Measurements from ENCODE around the gene EDN3.
A peak's percentile ranks its signal among the peaks of the same experiment; 100 is the strongest.

The EDN3 gene

GRCh38 chr20:59276938-59277337, 23.5 kb upstream of the EDN3 start:
- no peaks in the 10 kb centered on the region for H3K4me1 ChIP-seq (ENCODE audit: control insufficient read depth, insufficient read depth, low read length)
- no peak overlapping the region for H3K9ac ChIP-seq (ENCODE audit: low read depth, low read length)
- no peaks in the 10 kb centered on the region for H3K36me3 ChIP-seq (ENCODE audit: control insufficient read depth, insufficient read depth, low read length)
- no peak overlapping the region for H3K4me3 ChIP-seq (ENCODE audit: low read depth, low read length)
- no peaks in the 10 kb centered on the region for H3K9me3 ChIP-seq (ENCODE audit: control insufficient read depth, insufficient read depth, low read length)
- no peaks in the 10 kb centered on the region for H3K27me3 ChIP-seq (ENCODE audit: control insufficient read depth, insufficient read depth, low read length)

GRCh38 chr20:59284470-59284869, 15.9 kb upstream of the EDN3 start:
- H3K27me3 ChIP-seq (ENCODE audit: control insufficient read depth, insufficient read depth, low read length), result peaks cover 2% of the 10 kb centered on the region
- no peaks in the 10 kb centered on the region for H3K4me1 ChIP-seq (ENCODE audit: control insufficient read depth, insufficient read depth, low read length)
- no peaks in the 10 kb centered on the region for H3K9me3 ChIP-seq (ENCODE audit: control insufficient read depth, insufficient read depth, low read length)
- H3K4me3 ChIP-seq (ENCODE audit: low read depth, low read length), result no peak overlapping the region
- no peak overlapping the region for H3K9ac ChIP-seq (ENCODE audit: low read depth, low read length)
- no peaks in the 10 kb centered on the region for H3K36me3 ChIP-seq (ENCODE audit: control insufficient read depth, insufficient read depth, low read length)

- peaks cover 2% of the 10 kb centered on the region for H3K27me3 ChIP-seq (ENCODE audit: control insufficient read depth, insufficient read depth, low read length)
- H3K4me1 ChIP-seq (ENCODE audit: control insufficient read depth, insufficient read depth, low read length), result no peaks in the 10 kb centered on the region
- no peaks in the 10 kb centered on the region for H3K9me3 ChIP-seq (ENCODE audit: control insufficient read depth, insufficient read depth, low read length)
- no peak overlapping the region for H3K9ac ChIP-seq (ENCODE audit: low read depth, low read length)
- no peak overlapping the region for H3K4me3 ChIP-seq (ENCODE audit: low read depth, low read length)
- H3K36me3 ChIP-seq (ENCODE audit: control insufficient read depth, insufficient read depth, low read length), result no peaks in the 10 kb centered on the region
Observed at GRCh38 chr20:59289994-59290393, 10.4 kb upstream of the EDN3 start.

GRCh38 chr20:59291740-59292383, 8.5 kb upstream of the EDN3 start:
- H3K36me3 ChIP-seq (ENCODE audit: control insufficient read depth, insufficient read depth, low read length), result no peaks in the 10 kb centered on the region
- H3K27me3 ChIP-seq (ENCODE audit: control insufficient read depth, insufficient read depth, low read length), result peaks cover 5% of the 10 kb centered on the region
- H3K9ac ChIP-seq (ENCODE audit: low read depth, low read length), result no peak overlapping the region
- no peaks in the 10 kb centered on the region for H3K4me1 ChIP-seq (ENCODE audit: control insufficient read depth, insufficient read depth, low read length)
- H3K4me3 ChIP-seq (ENCODE audit: low read depth, low read length), result no peak overlapping the region
- H3K9me3 ChIP-seq (ENCODE audit: control insufficient read depth, insufficient read depth, low read length), result no peaks in the 10 kb centered on the region

- no peaks in the 10 kb centered on the region for H3K4me1 ChIP-seq (ENCODE audit: control insufficient read depth, insufficient read depth, low read length)
- H3K27me3 ChIP-seq (ENCODE audit: control insufficient read depth, insufficient read depth, low read length), result peaks cover 27% of the 10 kb centered on the region
- no peaks in the 10 kb centered on the region for H3K36me3 ChIP-seq (ENCODE audit: control insufficient read depth, insufficient read depth, low read length)
- H3K9ac ChIP-seq (ENCODE audit: low read depth, low read length), result no peak overlapping the region
- no peaks in the 10 kb centered on the region for H3K9me3 ChIP-seq (ENCODE audit: control insufficient read depth, insufficient read depth, low read length)
- H3K4me3 ChIP-seq (ENCODE audit: low read depth, low read length), result no peak overlapping the region
Observed at GRCh38 chr20:59295531-59295930, 4.9 kb upstream of the EDN3 start.

GRCh38 chr20:59297686-59298085, 2.7 kb upstream of the EDN3 start:
- Histone ChIP-seq H3K9ac (ENCODE audit: low read depth, low read length) (no peak overlapping the region), H3K4me3 (ENCODE audit: low read depth, low read length) (no peak overlapping the region), H3K27me3 (ENCODE audit: control insufficient read depth, insufficient read depth, low read length) (peaks cover 48% of the 10 kb centered on the region), H3K4me1 (ENCODE audit: control insufficient read depth, insufficient read depth, low read length) (no peaks in the 10 kb centered on the region), H3K36me3 (ENCODE audit: control insufficient read depth, insufficient read depth, low read length) (no peaks in the 10 kb centered on the region), H3K9me3 (ENCODE audit: control insufficient read depth, insufficient read depth, low read length) (no peaks in the 10 kb centered on the region)

- Histone ChIP-seq H3K9me3 (ENCODE audit: control insufficient read depth, insufficient read depth, low read length) (no peaks in the 10 kb centered on the region), H3K9ac (ENCODE audit: low read depth, low read length) (no peak overlapping the region), H3K4me1 (ENCODE audit: control insufficient read depth, insufficient read depth, low read length) (no peaks in the 10 kb centered on the region), H3K4me3 (ENCODE audit: low read depth, low read length) (peak overlapping the region; percentile 33), H3K27me3 (ENCODE audit: control insufficient read depth, insufficient read depth, low read length) (peaks cover 63% of the 10 kb centered on the region), H3K36me3 (ENCODE audit: control insufficient read depth, insufficient read depth, low read length) (no peaks in the 10 kb centered on the region)
Observed at GRCh38 chr20:59299945-59300332, 472 bp upstream of the EDN3 start.

- no peak overlapping the region for H3K4me3 ChIP-seq (ENCODE audit: low read depth, low read length)
- H3K9me3 ChIP-seq (ENCODE audit: control insufficient read depth, insufficient read depth, low read length), result no peaks in the 10 kb centered on the region
- H3K27me3 ChIP-seq (ENCODE audit: control insufficient read depth, insufficient read depth, low read length), result peaks cover 61% of the 10 kb centered on the region
- no peaks in the 10 kb centered on the region for H3K4me1 ChIP-seq (ENCODE audit: control insufficient read depth, insufficient read depth, low read length)
- no peak overlapping the region for H3K9ac ChIP-seq (ENCODE audit: low read depth, low read length)
- no peaks in the 10 kb centered on the region for H3K36me3 ChIP-seq (ENCODE audit: control insufficient read depth, insufficient read depth, low read length)
Observed at GRCh38 chr20:59301343-59302007, 1.1 kb downstream of the EDN3 start.

- Histone ChIP-seq H3K36me3 (ENCODE audit: control insufficient read depth, insufficient read depth, low read length) (no peaks in the 10 kb centered on the region), H3K9ac (ENCODE audit: low read depth, low read length) (no peak overlapping the region), H3K27me3 (ENCODE audit: control insufficient read depth, insufficient read depth, low read length) (peaks cover 32% of the 10 kb centered on the region), H3K9me3 (ENCODE audit: control insufficient read depth, insufficient read depth, low read length) (no peaks in the 10 kb centered on the region), H3K4me1 (ENCODE audit: control insufficient read depth, insufficient read depth, low read length) (no peaks in the 10 kb centered on the region), H3K4me3 (ENCODE audit: low read depth, low read length) (no peak overlapping the region)
Observed at GRCh38 chr20:59305908-59306655, 5.7 kb downstream of the EDN3 start.

GRCh38 chr20:59307270-59307669, 6.9 kb downstream of the EDN3 start:
- Histone ChIP-seq H3K4me3 (ENCODE audit: low read depth, low read length) (no peak overlapping the region), H3K9me3 (ENCODE audit: control insufficient read depth, insufficient read depth, low read length) (no peaks in the 10 kb centered on the region), H3K36me3 (ENCODE audit: control insufficient read depth, insufficient read depth, low read length) (no peaks in the 10 kb centered on the region), H3K4me1 (ENCODE audit: control insufficient read depth, insufficient read depth, low read length) (no peaks in the 10 kb centered on the region), H3K27me3 (ENCODE audit: control insufficient read depth, insufficient read depth, low read length) (peaks cover 20% of the 10 kb centered on the region), H3K9ac (ENCODE audit: low read depth, low read length) (no peak overlapping the region)

- no peaks in the 10 kb centered on the region for H3K36me3 ChIP-seq (ENCODE audit: control insufficient read depth, insufficient read depth, low read length)
- H3K4me1 ChIP-seq (ENCODE audit: control insufficient read depth, insufficient read depth, low read length), result no peaks in the 10 kb centered on the region
- no peak overlapping the region for H3K4me3 ChIP-seq (ENCODE audit: low read depth, low read length)
- no peaks in the 10 kb centered on the region for H3K9me3 ChIP-seq (ENCODE audit: control insufficient read depth, insufficient read depth, low read length)
- no peak overlapping the region for H3K9ac ChIP-seq (ENCODE audit: low read depth, low read length)
- peaks cover 9% of the 10 kb centered on the region for H3K27me3 ChIP-seq (ENCODE audit: control insufficient read depth, insufficient read depth, low read length)
Observed at GRCh38 chr20:59308493-59309201, 8.2 kb downstream of the EDN3 start.

Data from iPS-15b (cell line).